Stimulated activated CD4-positive, alpha-beta T cell treated with anti-CD3 and anti-CD28 coated beads, TNF-alpha, amount 100 ng/mL, for 4 hours (primary cell): ENCODE measurements around the gene CENPP.

Source experiments
- DNase-seq, 3 experiments: peaks; one replicate each; pipeline ENCODE4 v3.0.0-alpha.2; 2020; ENCODE audit warnings: low read depth in 3 of 3

Gene CENPP

DNA sequence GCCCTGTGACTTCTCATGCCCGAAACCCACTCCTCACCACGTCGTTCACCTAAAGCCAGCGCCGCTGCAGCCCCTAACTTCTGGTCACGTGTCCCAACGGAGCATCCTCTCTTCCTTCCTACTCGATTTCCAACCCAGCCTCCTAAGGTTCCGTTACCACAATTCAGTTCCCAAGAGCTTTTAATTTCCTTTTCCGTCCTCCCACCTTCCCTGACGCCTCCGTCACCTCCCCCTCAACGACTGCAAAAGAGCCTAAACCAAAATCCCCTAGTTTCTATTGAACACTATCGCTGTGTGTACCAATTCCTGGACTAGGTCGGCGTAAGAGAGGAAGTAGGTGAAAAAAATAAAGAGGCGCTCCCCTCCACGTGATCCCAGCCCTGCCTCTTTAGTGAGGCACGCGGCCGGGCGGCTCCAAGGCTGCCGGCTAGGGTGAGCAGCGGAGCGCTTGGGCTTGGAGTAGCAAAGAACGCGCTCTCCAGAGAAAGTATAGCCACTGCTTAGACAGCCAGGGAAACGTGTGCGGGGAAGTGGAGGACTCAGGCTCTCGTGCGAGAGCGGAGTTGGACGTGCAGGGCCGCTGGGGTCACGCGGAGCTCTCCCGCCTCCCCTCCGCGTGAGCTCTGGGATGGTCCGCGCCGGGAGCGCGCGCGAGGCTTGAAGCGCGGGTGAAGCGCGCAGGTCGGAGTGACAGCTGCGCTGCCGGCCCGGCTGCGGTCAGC lies at the start of gene CENPP, which contains the start of gene NOL8:
TSS of gene CENPP (plus strand) at position 685 of the 722 bp plus-strand sequence.
TSS of gene NOL8 (minus strand) at position 82 of the 722 bp plus-strand sequence. CDS start 1,189 bp downstream, outside the sequence.
- DNase-seq, result peak; percentile 67 to 73 (median 67)

DNA sequence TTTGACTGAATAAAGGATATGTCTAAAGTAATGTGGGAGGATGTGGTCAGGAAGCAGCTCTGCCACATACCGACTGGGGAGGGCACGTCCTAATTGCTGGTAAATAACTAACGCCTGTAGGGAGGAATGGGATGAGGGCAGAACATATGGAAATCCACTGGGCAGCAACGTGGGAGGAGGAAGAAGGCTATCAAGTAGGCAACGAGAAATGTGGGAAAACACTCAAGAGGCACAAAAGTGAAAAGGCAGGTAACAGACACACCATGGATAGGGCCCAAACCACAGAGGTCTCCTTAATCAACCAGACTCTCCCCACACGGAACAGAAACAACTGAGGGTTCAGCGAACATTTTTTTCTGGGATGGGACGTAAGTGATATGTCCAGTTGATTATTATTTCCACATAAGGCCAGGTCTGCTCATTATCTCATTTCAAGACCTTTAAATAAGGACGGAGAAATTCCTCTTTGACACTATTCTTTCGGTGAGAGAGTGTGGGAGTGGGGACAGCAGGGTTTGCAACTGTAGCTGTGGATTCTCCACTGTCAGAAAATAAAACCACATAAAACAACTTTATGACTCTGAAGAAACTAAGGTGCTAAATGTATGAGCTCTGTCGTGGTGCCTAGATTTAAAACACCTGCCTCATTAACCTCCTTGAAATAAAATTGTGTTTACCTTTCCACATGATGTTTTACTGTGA lies 49.3 kb upstream of the CENPP start:
- DNase-seq, result no peak

DNA sequence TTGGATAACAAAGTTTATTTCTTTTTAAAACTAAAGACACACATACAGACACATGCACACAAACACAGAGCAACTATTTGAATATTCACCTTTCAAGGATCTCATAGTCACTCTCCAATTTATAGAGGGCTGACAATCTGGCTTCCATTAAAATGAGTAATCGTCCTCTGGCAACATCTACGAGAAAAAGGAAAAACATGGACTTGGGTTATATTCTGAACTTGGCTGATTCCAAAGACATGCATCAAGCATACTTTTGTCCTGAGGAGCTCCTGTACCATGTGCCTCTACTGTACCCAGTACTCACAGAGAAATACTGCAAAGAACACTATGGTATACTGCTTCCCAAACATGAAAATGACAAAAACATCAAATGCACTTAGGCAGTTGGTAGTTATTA lies 47.6 kb upstream of the CENPP start:
- DNase-seq, result no peak

DNA sequence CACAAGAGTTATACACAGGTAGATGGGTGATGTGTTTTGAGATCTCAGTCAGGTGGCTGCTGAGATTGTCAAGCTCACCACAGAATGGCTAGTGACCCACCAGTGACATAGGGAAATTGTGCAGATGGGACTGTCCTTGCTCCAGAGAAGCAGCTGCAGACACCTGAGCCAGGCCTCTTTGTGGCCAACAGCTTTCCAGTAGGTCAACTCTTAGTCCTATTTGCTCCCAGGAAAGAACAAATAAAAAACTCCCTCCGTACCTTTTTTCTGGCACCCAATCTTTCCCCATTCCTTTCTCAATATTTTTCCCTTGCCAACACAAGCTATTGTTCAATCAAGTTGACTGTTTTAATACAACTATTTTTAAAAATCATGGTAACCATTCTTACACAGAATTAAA lies 46.5 kb upstream of the CENPP start:
- no peak for DNase-seq

DNA sequence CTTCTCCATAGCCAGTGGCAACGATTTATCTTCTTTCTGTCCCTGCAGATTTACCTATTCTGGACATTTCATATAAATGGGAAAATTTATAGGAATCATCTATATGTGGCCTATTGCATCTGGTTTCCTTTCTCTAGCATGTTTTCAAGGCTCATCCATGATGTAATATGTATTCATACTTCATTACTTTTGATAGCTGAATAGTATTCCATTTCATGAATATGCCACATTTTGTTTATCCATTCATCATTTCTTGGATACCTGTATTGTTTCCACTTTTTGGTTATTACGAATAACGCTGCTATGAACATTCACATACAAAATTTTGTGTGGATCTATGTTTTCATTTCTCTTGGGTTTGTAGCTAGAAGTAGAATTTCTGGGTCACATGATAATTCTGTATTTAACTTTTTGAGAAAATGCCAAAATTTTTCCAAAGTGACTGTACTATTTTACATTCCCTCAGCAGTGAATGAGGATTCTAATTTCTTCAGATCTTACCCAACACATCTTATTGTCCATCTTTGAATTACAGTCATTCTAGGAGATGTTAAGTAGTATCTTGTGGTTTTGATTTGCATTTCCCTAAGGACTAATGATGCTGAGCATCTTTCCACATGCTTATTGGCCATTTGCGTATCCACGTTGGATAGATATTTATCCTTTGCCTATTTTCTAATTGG lies 35.9 kb upstream of the CENPP start:
- no peak for DNase-seq

DNA sequence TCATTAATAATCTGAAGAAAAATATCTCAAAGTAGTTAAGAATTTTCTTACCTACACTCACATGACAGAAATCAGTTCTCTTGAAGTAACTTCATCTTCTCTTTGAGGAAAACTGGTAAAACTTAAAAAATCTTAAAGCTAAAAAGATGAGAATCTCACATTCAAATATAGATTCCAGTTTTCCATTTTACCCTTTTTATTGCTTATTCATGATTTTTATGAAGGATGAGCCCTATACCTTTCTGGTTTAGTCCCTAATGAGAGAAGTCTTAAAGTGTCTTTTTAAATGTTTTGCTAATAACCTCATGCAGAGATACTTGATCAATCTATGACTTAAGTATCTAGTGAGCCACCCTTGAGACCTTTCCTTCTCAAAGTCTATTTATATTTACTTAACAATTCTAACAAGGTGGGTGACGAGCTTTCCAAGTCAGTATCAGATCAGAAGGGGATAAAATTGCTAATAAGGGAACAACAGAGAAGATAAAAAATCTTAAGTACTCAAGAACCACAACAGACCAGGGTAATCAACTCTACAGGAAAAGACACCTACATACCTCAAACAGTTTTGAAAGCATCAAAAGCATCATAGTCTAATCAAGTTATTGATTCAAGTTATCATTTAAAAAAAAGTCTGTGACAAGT lies 34.8 kb upstream of the CENPP start:
- no peak for DNase-seq

DNA sequence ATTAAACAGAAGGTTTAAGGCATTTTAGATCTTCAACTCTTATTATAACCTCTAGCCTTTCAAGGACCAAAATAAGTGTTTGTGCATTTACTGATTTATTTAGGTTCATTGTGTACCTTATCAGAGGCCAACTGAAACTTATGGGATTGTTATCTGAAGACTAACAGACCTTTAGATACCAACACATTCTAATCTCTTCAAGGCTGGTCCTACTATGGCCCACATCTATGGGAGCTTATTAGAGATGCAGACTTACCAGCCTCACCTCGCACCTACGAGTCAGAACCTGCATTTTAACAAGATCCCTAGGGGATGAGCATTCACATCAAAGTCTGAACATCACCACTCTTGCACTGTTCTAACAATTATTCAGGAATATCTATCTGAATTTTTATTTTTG lies 34.2 kb upstream of the CENPP start:
- DNase-seq, result no peak

DNA sequence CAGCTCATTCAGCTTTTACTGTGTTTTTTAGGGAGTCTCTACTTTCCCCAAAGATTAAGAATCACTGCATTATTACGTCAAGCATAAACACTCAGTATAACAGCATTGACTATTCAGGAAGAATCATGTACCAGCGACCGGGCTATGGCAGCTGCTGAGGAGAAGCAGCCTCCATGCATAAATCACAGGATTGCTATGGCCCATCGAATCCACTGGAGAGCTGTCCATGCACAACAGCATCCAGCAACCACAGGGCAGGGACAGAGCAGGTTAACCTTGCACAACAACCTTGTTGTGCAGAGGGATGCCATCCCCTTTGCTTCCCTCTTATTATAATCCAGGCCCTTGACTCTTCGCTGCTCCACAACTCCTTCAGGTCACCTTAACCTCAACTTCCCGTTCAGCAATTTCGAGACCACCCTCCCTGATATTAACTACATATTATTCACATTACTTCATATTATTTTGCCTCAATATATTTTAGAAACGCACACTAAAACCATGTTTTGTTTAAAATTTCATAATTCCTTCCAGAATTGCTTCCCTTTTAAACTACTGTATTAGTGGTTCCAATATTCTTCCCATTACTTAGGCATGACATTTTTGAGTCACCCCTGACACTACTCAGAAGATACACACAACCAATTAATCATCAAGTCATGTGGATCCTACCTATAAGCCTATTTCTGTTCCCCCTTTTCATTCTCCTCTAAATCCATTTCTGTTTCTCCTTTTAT lies 33.2 kb upstream of the CENPP start:
- DNase-seq, result no peak

DNA sequence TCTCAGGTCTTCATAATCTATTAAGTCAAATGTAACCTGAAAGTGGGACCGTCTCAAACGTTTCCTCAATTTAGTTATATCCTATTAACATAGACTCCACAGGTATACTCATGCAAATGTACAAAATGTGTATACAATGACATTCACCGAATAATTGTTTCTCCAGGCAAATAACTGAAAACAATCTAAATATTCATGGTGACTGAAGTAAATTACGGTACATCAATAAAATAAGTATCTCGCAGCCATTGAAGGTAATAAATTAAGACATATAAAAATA lies 32.7 kb upstream of the CENPP start:
- DNase-seq, result no peak

DNA sequence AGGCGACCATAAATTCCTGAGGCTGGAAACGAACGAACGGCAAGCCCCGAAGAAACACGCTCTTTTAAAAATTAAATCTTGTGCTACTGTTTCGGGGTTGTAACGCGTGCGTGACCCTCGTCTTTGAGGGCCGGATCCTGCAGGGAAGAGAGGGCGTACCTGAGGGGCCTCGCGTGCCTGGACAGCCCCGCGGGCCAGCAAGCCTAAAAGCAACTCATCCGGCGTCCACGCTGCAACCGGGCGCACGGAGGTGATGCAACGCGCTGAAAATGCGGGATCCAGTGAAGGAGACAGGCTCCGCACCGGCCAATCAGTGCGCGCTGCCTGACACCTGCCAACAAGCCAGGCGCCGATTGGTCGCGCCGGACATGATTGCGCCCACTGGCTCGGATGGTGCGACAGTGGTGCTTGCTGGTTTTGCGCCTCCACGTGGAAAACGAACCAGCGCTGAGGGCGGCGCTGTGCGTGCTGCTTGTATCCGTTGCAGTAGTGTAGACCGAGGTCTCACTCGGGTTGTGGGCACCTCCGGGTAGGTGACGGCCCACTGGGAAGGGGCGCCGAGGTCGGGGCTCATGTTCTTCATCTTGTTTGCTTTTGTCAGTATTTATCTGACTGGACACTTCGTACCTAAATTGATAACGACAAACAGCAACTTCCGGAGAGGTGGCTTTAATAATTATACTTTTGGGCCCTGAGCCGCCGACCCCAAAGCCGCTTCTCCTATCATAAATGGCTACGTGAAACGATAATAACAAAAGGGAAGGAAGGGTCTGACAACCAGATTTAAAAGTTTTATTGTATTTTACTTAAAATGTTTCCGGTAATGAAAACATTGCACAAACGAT lies 32.1 kb upstream of the CENPP start, which contains the start of gene IARS1:
TSS of gene IARS1 (minus strand) at position 246 of the 845 bp plus-strand sequence. CDS start 4,278 bp downstream, outside the sequence.
- DNase-seq, result peak; percentile 99 to 100 (median 99)

DNA sequence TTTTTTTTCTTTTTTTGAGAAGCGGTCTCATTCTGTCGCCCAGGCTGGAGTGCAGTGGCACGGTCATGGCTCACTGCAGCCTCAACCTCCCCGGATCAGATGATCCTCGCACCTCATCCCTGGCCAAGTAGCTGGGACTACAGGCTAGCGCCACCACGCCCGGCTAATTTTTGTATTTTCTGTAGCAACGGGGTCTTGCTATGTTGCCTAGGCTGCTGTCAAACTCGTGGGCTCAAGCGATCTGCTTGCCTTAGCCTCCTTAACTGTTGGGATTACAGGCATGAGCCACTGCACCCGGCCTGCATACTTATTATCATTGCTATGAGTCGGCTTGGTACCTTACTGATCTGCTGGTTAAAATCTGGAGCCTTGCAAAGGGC lies 31.5 kb upstream of the CENPP start:
- no peak for DNase-seq

DNA sequence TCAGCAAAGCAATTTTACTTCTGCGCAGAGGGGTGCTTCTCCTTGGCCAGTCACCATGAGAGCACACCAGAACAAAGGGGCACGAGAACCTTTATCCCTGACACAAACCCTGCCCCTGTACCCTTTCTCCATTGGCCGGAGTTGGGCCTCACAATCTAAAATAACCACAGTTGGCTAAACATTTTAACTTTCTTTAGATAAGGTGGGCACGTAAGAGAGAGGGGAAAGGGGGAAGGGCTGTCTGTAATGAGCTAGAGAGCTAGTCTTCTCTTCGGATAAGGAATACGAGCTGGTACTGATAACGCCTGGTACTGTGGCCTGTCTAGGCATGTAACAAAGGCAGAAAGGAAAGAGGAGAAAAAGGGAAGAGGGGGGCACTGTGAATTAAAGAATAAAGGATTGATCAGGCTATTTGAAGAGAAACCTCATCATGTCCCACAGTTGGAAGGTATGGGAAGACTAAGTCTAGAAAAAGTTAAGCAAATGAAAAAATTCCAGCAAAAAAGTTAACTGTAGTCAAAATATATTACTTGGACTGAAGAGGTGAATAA lies 30.4 kb upstream of the CENPP start:
- DNase-seq, result no peak

DNA sequence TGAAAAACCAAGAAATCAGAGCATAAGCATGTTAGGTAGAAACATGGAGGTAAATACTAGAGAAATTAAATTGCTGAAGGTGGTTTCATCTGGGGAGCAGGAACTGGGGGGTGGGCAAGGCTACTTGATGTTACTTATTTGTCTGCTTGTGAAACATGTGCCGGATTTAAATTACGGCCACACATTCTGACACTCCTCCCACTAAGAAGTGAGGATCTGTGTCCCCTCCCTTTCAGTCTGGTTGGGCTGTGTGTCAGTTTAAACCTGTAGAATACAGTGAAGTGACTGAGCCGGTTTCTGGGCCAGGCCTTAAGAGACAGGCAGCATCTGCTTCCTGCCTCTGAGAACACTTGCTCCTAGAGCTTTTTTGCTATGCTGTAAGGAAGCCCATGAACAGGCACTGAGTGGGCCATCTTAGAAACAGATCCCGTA lies 29.9 kb upstream of the CENPP start:
- no peak for DNase-seq

DNA sequence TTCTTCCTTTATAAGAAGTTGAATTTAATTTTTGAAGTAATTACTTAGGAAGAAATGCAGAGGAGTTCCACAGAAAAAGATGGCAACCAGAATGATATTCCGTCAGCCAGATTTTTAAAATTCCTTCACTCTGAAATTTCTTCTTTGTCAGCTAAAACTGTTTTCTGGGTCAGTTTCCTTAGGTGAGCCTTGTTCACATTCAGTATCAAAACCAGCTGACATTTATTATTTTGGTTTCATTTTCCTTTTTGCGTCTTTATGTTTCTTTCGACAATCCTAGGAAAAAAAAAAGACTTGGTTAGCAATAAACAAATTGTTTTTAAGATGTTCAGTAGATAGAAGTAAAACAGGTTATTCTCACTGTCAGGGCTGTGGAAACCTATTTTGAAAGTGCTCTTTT lies 28.1 kb upstream of the CENPP start:
- DNase-seq, result no peak

DNA sequence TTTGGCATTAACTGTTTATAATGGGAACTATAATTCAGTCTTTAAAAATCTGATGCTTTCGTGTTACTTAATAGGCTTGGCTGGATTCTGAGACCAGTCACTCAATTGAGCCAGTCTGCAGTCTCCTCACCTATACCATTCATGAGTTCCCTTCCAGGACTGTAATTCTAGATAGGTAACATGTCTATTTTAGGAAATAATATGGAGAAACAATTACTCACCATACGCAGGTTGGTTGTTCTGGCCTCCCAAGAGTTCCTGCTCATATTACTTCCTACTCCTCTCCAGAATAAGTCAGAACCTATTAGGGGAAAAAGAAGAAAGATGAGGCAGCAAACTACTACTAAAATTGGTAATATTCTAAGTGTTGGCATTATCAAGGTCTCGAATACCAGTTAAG lies 27.7 kb upstream of the CENPP start:
- no peak for DNase-seq

DNA sequence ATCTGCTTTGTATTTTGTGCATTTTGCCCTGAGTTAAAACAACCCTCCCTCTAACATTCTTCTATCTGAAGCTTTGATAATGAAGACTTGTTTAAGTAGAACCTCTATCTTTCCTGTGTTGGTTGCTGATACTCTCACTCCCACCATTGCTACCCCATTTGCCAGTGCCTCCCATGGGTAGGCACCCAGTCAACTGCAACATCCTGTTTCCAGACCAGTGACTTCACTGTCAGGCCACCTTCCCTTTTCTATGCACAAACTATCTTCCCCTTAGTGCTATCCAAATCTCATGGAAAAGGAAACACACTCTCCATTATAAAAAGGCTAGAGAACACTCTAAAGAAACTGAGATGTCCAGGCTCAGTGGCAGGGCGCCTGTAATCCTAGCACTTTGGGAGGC lies 26.6 kb upstream of the CENPP start:
- no peak for DNase-seq

DNA sequence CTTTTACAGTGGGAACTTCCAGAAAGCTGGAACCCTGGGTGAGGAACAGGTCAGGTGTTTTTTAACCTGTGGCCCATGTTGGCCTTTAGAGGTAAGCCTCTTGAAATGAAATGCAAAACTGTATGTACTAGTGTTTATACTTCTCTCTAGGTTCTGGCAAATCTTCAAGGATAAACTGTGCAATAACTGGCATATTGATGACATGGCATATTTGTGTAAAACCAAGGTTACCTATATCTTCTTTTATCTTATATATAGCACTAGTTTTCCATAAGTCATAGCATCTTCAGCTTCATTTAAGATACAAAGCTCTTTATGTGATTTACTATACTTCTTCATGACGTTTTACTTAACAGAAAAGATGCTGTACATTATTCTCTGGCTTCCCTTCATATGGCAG lies 24.8 kb upstream of the CENPP start:
- no peak for DNase-seq

DNA sequence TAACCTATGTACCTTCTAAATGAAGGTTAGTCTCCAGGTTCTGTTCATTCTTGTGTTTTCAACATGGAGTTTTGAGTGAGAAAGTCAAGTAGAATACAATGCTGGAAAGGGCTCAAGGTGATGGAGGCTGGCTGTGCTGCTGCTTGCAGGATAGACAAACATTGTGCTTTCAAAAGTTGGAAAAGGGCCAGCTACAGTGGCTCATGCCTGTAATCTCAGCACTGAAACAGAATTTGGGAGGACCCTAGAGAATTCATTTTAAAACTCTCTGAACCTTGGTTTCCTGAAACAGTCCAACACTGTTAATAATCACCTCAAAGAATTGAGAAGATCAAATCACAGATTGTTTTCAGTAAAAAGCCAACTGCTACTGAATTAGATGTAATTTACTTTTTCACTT lies 16.9 kb upstream of the CENPP start:
- DNase-seq, result no peak

DNA sequence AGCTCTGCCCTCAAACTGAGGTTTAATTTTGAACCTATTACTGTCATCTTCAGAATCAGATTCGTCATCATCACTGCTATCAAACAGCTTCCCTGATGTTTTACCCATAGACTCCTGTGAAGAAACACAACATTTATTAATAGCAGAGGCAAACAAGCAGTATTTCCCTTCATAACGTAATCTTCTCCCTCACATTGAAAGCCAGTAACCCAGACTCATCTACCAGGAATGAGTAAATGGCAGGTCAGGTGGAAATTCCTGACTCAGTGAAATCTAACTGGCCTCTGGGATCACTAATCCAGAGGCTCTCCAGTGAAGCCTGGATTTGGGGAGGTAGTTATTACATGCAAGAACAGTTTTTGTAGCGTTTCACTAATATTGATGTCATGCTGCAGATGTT lies 15.2 kb upstream of the CENPP start:
- no peak for DNase-seq

DNA sequence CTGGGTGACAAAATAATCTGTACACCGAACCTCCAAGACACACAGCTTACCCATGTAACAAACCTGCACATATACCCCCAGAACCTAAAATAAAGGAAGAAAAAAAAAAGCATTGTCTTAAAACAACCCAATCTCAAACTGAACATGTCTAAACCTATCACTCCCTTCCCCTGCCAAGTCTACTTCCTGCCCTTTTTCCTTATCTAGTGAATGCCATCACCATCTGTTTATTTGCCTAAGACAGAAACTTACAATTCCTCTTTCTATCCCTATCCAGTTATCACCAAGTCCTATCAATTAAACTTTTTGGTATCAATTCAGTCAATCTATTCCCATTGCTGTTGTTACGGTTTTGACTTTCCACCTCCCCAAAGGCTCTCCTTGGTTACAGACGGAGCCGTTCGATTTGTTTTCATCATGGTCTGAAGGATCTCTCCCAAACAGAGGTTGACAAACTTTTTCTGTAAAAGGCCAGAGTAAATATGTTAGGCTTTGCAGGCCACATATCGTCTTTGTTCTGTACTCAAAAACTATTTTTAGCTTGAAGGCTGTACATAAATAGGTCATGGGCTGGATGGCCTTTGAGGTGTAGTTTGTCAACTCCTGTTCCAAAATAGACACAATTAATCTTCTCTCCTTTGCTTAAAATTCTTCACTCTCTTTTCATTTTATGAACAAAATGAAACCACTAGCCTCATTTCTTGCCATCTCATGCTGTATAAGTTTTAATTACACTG lies 12.7 kb upstream of the CENPP start:
- DNase-seq, result no peak
